Middle frontal gyrus (tissue), 1 donor: ENCODE results near the gene OCIAD2.
"Not testable (repeated sequence)": the region's sequence is repeated elsewhere in the genome, so short reads cannot be mapped to it uniquely, and the experiment has no call there.

Source experiments
- DNase-seq: peaks from one replicate; pipeline ENCODE4 v3.0.0-alpha.2; 2015; ENCODE audit warnings: low spot score; ENCODE audit errors: extremely low spot score

OCIAD2 gene, protein sequence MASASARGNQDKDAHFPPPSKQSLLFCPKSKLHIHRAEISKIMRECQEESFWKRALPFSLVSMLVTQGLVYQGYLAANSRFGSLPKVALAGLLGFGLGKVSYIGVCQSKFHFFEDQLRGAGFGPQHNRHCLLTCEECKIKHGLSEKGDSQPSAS

GRCh38 chr4:48906206-48907173 is at the start of gene OCIAD2:
TSS of gene OCIAD2 (minus strand) at chr4:48906774. CDS start at chr4:48904549, 2,225 bp downstream.
- DNase-seq = no peak

DNA sequence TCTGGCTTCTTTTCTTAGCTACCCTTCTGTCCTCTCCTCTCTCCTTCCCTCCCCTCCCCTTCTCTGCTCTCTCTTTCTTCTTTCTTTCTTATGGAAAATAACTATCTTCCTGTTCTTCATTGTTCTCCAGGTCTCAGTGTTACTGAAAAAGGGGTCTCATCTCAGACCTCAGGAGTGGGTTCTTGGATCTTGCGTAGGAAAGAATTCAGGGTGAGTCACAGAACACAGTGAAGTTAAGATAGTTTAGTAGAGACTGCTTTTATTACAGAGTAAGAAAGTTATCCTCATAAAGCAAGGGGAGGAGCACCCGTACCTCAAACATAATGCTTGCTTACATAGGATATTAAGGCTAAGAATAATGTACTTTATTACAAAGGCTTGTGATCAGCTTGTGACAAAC is 47.7 kb upstream of the OCIAD2 start:
- no peak for DNase-seq

DNA sequence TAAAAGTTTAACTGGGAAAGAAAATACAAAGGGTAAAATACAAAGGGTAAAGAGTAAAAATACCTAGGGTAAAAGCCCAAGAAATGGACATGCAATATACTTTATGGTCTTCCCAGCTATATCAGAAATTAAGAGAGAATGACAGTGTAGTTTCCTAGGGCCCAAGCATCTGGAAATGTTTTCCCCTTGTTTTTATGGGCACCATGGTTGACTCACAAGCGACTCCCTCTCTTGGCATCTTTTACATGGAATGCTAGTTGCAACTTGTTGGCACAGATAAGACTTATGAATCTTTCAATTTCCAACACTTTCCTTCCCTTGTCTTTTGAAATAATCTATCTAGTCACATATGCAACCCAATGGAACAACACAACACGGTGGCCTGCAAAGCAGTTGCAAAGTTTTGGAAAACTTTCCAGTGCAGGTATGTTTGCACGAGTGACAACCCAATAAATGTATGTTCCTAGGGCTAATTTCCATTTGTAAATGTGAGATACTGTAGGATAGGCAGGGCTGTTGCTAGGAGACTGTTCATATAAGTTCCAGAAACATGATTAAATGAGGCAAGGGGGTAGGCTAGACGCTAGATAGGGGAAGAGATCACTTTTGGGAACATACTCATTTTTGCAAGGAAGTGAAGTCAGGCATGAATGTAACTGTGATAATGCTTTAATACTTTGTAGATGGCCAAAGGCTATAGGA is 43.1 kb upstream of the OCIAD2 start:
- DNase-seq = no peak

- no peak for DNase-seq
These were observed 42.5 kb upstream of the OCIAD2 start for GRCh38 chr4:48949086-48949485.

- DNase-seq = no peak
These were observed 41.2 kb upstream of the OCIAD2 start for GRCh38 chr4:48947731-48948130.

DNA sequence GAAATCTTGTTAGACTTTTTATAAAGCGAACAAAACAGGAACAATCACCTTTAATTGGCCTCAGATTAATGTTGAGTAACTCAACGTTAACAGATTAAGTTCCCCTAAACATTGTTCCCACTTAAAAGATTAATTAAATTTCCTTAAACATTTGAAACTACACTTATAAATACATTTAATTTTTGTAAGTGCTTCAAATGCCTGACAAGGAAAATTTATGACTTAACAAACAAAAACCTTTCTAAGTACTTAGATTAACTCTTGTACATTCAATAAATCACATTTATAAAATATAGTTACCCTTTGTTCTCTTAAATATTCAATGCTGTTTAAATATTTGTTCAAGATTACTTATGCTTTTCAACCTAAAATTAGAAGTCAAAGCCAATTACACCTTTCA is 39.4 kb upstream of the OCIAD2 start:
- DNase-seq = no peak

GRCh38 chr4:48944756-48945241 is 38.2 kb upstream of the OCIAD2 start:
- no peak for DNase-seq

DNA sequence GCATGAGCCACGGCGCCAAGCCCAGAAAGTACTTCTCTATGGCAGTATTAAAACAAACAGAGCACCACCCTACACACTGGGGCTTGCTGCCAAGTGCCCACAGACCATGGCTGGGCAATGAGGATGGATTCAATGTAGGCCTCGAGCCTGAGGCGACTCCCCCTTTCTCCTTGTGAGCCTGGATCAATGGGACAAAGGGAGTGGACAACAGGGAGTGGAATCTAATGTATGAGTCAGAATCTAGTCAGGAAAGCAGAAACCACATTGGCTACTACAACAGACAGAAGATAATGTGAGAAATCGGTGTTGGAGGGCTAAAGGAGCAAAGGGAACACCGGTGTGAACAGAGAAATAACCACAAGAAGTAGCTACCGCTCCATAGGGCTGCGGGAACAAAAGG is 37.7 kb upstream of the OCIAD2 start:
- no peak for DNase-seq

DNA sequence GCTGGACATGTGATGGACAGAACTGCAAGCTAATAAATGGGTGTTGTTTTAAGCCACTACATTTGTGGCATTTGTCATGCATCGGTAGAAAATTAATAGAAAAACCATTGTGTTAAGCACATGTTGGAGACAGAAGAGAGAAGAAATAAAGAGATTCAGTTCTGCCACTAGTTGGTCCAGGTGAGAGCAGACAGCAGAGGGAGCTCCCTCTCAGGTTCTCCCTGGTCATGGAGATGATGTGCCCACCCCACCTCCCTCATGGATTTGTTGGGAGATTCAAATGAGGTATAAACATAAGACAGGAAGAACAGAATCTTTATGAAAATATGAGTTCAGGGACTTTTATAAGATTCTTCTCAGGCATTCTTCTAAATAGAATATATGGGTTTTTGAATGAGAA is 36.8 kb upstream of the OCIAD2 start:
- no peak for DNase-seq

GRCh38 chr4:48939785-48940184 is 33.2 kb upstream of the OCIAD2 start:
- no peak for DNase-seq

DNA sequence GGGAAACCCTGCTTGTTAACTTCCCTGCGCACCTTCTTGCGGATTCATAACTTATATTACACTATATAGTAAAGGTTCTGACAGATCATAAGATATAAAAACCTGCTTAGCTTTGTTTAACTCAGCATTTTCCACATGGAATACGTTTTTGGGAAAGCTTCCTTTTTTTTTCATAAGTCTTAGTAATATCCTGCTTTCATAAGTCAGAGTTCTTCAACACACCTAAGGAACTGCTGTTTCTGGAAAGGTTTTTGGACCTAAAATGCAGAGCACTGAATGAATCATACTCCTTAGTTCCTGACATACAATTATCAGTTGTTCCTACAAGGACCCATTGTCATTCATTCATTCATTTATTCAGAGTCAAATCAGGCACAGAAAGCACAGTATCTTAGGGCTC is 32.3 kb upstream of the OCIAD2 start:
- no peak for DNase-seq

- DNase-seq = no peak
These were observed 30.5 kb upstream of the OCIAD2 start for GRCh38 chr4:48937033-48937432.

DNA sequence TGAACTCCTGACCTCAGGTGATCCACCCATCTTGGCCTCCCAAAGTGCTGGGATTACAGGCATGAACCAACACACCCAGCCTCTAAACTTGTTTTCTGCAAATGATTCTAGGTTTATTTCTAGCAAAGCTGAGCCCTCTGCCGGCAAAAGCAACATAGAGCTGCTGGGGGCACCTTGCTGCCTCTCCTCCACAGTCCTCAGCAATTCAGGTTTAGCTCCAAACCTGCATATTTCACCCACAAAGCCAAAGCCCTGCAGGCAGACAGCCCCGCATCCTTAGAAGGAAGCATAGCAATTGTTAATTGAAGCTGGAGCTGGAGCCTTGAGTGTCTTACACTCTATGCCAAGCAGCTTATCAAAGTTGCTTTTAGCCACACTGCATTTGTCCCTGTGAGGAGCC is 24.9 kb upstream of the OCIAD2 start:
- DNase-seq = no peak

DNA sequence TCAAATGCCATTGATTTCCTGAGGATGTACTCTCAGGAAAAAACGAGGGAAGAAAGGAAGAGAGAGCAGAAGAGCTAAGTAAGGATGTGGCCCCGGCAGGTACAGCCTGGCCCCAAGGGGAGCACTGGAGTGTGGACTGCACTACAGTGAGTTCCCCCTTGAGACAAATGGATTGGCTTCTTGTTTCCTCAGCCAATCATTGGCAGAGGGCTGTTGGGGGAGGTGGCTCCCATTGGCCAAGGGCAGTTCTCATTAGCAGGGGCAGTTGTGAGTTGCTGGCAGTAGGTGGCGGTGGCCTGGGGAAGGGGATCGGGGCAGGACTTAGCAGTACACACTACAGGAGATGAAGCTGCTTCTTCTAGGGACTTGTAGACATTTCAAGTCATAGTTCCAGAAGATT is 24.1 kb upstream of the OCIAD2 start:
- no peak for DNase-seq

GRCh38 chr4:48924416-48924815 is 17.8 kb upstream of the OCIAD2 start:
- DNase-seq = no peak

- not testable (repeated sequence) for DNase-seq
These were observed 16.5 kb upstream of the OCIAD2 start for GRCh38 chr4:48923065-48923464.

- DNase-seq = no peak
These were observed 7.7 kb upstream of the OCIAD2 start for GRCh38 chr4:48914311-48914710.

DNA sequence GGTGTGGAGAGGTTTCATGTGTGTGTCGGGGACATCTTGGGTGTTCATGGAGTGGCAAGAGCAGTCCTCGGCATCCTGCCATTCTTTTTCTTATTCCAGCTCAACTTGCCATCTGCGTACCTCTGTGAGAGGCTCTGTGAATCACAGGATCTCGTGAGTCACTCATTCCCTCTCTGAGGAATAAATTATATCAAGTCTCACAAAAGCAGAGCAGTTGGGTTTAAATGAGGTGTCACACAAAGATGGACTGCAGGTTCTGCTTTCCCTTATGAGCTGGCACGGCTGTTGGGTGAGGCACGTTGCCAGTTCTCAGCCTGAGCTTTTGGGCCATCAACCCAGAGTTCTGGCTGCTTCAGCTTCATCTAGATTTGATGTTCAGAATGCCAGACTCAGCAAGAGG is 6.8 kb upstream of the OCIAD2 start:
- peak; percentile 69 for DNase-seq

- DNase-seq = no peak
These were observed 5.8 kb upstream of the OCIAD2 start for GRCh38 chr4:48912349-48912748.

DNA sequence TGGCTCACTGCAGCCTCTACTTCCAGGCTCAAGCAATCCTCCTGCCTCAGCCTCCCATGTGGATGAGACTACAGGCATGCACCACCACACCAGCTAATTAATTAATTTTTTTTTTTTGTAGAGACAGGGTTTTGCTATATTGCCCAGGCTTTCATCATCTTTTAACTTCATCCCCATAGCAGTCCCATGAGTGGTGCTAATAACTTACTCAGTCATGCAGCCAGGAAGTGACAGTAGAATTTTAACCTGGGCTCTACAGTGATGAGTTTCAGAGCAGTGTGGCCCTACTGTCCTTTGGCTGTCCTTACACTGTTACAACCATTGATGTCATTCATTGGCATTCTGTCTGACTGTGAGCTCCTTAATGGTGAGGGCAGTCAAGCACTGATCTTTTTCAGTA is 3.9 kb upstream of the OCIAD2 start:
- DNase-seq = no peak

- DNase-seq = no peak
These were observed 3.1 kb upstream of the OCIAD2 start for GRCh38 chr4:48909697-48910096.

- no peak for DNase-seq
These were observed 2.1 kb upstream of the OCIAD2 start for GRCh38 chr4:48908687-48909086.
